Left ventricle myocardium inferior (tissue), 1 donor: ENCODE measurements around the gene RCAN2. TPM values are rescaled to one million over a fixed set of nuclear protein-coding genes. Genes with fewer than 3 reads are reported as not detected.
A peak's percentile ranks its signal among the peaks of the same experiment; 100 is the strongest.

Source experiments
- DNase-seq: peaks from one replicate; pipeline ENCODE4 v3.0.0-alpha.2; 2020
- H3K27ac ChIP-seq: fragments of 200-600 bp; replicated peaks from 2 replicates; pipeline ENCODE4 v1.8.0; 2021
- H3K27me3 ChIP-seq: fragments of 200-600 bp; 2 replicates; pipeline ENCODE4 v1.8.0; 2021; ENCODE audit warnings: low read depth
- H3K36me3 ChIP-seq: fragments of 200-600 bp; 2 replicates; pipeline ENCODE4 v1.8.0; 2021
- H3K4me1 ChIP-seq: fragments of 200-600 bp; 2 replicates; pipeline ENCODE4 v1.8.0; 2021
- H3K4me3 ChIP-seq: fragments of 200-600 bp; 2 replicates; pipeline ENCODE4 v1.8.0; 2021; ENCODE audit warnings: mild to moderate bottlenecking, moderate library complexity
- H3K9me3 ChIP-seq: fragments of 200-600 bp; replicated peaks from 2 replicates; pipeline ENCODE4 v1.8.0; 2021
- intact Hi-C: fragments of 100-400 bp; cut with micrococcal nuclease; formaldehyde crosslinking; loops from one replicate; pipeline ENCODE4 v1.11.0; 2022
- total RNA-seq: library from RNA; stranded (reverse); fragmentation: NEBNext Ultra II Directional; extraction: Animal tissue kit (Norgen Biotek cat#: 25700); gene quantifications from one replicate; pipeline ENCODE4 v1.2.1, GENCODE V29; 2021
- TF ChIP-seq, protein P1 (sequence below): fragments of 200-600 bp; IDR thresholded peaks from 2 replicates; pipeline ENCODE4 v1.8.0; 2021; ENCODE audit warnings: antibody characterized with exemption, mild to moderate bottlenecking, borderline replicate concordance
- donor health status: DM: no; HTN: yes; CAD: no; lungs with severe emphysema.

Gene RCAN2
- total RNA-seq, 1 donor from 2014 or later = 312 TPM

- Histone ChIP-seq H3K4me3 (no peak overlapping the region), H3K9me3 (no peaks in the 10 kb centered on the region), H3K4me1 (no peaks in the 10 kb centered on the region), H3K36me3 (no peaks in the 10 kb centered on the region), H3K27ac (no peak overlapping the region), H3K27me3 (no peaks in the 10 kb centered on the region)
- intact Hi-C loops = no loop called here
- no peak for DNase-seq
- TF ChIP-seq, protein P1, sequence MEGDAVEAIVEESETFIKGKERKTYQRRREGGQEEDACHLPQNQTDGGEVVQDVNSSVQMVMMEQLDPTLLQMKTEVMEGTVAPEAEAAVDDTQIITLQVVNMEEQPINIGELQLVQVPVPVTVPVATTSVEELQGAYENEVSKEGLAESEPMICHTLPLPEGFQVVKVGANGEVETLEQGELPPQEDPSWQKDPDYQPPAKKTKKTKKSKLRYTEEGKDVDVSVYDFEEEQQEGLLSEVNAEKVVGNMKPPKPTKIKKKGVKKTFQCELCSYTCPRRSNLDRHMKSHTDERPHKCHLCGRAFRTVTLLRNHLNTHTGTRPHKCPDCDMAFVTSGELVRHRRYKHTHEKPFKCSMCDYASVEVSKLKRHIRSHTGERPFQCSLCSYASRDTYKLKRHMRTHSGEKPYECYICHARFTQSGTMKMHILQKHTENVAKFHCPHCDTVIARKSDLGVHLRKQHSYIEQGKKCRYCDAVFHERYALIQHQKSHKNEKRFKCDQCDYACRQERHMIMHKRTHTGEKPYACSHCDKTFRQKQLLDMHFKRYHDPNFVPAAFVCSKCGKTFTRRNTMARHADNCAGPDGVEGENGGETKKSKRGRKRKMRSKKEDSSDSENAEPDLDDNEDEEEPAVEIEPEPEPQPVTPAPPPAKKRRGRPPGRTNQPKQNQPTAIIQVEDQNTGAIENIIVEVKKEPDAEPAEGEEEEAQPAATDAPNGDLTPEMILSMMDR = no peak
These were observed 289.5 kb downstream of the RCAN2 start for GRCh38 chr6:46201702-46202101.

DNA sequence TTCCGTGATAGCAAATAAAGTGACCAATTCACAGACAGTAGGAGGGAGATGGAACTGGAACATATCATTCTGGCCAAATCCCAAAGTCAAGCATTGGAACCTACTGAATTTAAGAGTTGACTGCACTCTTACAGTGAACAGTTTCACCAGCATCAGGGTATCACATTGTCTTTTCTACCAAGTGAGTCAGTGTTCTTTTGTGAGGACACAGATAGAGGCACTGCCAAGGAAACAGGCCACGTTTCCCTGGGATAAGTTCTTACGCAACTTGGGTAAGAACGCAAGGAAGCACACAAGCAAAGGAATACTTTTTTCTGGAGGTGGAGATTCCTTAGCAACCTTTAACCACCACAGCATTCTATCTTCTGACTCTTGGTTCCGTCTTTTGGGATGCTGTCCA lies 291.9 kb downstream of the RCAN2 start:
- TF ChIP-seq, protein P1 = no peak
- DNase-seq = no peak
- Histone ChIP-seq H3K4me1 (no peaks in the 10 kb centered on the region), H3K36me3 (no peaks in the 10 kb centered on the region), H3K27ac (no peak overlapping the region), H3K4me3 (no peak overlapping the region), H3K27me3 (no peaks in the 10 kb centered on the region), H3K9me3 (no peaks in the 10 kb centered on the region)
- intact Hi-C loops = no loop called here

DNA sequence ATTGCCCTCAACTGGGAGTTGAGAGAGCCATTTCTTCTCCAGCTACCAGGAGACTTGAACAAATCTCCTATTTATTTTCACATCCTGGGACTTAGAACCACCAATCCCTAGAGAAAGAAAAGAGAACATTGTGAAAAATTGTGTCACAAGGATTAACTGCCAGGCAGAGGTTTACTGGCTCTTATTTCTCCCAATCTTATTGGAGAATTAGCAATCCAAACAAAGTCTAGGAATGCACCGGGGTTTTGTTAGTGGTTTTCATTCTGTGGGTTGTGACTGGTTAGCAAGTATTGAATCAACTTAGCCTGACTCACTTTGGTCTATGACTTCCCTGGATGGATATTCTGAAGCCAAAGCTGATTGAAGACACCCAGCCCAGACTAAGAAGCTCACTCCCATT lies 299.3 kb downstream of the RCAN2 start:
- H3K4me1 ChIP-seq = no peaks in the 10 kb centered on the region

DNA sequence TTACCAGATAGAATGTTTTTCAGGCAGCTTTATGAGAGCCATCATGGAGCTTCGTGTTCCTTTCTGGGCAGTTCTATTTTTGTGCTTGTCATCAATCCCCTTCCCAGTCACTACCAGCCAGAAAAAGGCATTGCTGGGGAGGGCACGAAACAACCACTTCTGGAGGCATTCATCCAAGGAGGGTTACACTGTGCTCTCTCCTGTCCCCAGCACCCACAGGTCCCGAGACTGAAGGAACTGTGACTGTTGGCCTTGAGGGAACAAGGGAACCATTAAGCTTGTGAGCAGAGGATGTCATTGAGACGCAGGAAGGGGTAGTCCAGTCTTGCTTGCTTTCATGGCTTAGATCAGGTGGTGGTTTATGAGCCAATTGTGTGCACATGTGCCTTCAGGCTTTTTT lies 300.4 kb downstream of the RCAN2 start:
- peak; percentile 19 for DNase-seq
- Histone ChIP-seq H3K4me3 (no peak overlapping the region), H3K4me1 (no peaks in the 10 kb centered on the region), H3K36me3 (no peaks in the 10 kb centered on the region), H3K27ac (peak overlapping the region; percentile 80), H3K27me3 (no peaks in the 10 kb centered on the region), H3K9me3 (no peaks in the 10 kb centered on the region)
- intact Hi-C loops = no loop called here
- TF ChIP-seq, protein P1 = no peak

More for the DNA sequence above, 299.3 kb downstream of the RCAN2 start:
- Histone ChIP-seq H3K9me3 (no peaks in the 10 kb centered on the region), H3K27me3 (no peaks in the 10 kb centered on the region), H3K4me3 (no peak overlapping the region), H3K36me3 (no peaks in the 10 kb centered on the region), H3K27ac (no peak overlapping the region)
- intact Hi-C loops = no loop called here
- TF ChIP-seq, protein P1 = no peak
- DNase-seq = no peak

GRCh38 chr6:46189726-46190125 lies 301.5 kb downstream of the RCAN2 start:
- DNase-seq = no peak
- H3K4me1 ChIP-seq = no peaks in the 10 kb centered on the region
- H3K36me3 ChIP-seq = no peaks in the 10 kb centered on the region
- H3K27ac ChIP-seq = no peak overlapping the region
- no peak overlapping the region for H3K4me3 ChIP-seq
- TF ChIP-seq, protein P1 = no peak
- no peaks in the 10 kb centered on the region for H3K9me3 ChIP-seq
- intact Hi-C loops = no loop called here
- no peaks in the 10 kb centered on the region for H3K27me3 ChIP-seq

DNA sequence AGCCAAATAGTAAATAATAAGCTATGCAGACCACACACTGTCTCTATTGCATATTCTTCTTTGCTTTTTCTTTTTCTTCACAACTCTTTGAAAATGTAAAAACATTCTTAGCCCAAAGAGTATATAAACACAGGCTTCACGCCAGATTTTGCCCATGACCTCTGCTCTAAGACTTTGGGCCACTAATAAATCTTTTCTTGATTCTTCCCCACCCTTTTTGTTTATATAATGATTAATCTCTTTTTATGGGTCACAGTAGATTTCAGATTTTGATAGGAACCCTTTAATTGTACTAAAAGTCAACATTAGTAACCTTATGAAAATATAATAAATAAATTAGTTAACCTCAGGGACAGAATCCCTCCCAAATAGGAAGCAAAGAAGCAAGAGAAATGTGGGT lies 304.7 kb downstream of the RCAN2 start:
- intact Hi-C loops = no loop called here
- H3K27me3 ChIP-seq = no peaks in the 10 kb centered on the region
- no peak overlapping the region for H3K27ac ChIP-seq
- TF ChIP-seq, protein P1 = no peak
- no peak for DNase-seq
- H3K4me1 ChIP-seq = peaks cover 10% of the 10 kb centered on the region
- no peaks in the 10 kb centered on the region for H3K36me3 ChIP-seq
- H3K9me3 ChIP-seq = no peaks in the 10 kb centered on the region
- H3K4me3 ChIP-seq = no peak overlapping the region
